Lower leg skin (tissue), 3 donors: Measurements from ENCODE around the gene HK1.

Experiments used
- POLR2A ChIP-seq, 2 donors: fragments of 450-650 bp; IDR thresholded peaks; one replicate each; pipeline ENCODE4 v1.6.1; 2016 to 2017; ENCODE audit warnings: antibody characterized with exemption in 2 of 2, mild to moderate bottlenecking in 1 of 2, moderate library complexity in 1 of 2
- TF ChIP-seq, protein P1 (sequence below), 3 donors: fragments of 450-650 bp; IDR thresholded peaks; one replicate each; pipeline ENCODE4 v1.5.1; 2016; ENCODE audit warnings: antibody characterized with exemption in 3 of 3, mild to moderate bottlenecking in 3 of 3, moderate library complexity in 2 of 3

GRCh38 chr10:69434169-69434568 is 155.9 kb downstream of the HK1 start:
- TF ChIP-seq, protein P1, sequence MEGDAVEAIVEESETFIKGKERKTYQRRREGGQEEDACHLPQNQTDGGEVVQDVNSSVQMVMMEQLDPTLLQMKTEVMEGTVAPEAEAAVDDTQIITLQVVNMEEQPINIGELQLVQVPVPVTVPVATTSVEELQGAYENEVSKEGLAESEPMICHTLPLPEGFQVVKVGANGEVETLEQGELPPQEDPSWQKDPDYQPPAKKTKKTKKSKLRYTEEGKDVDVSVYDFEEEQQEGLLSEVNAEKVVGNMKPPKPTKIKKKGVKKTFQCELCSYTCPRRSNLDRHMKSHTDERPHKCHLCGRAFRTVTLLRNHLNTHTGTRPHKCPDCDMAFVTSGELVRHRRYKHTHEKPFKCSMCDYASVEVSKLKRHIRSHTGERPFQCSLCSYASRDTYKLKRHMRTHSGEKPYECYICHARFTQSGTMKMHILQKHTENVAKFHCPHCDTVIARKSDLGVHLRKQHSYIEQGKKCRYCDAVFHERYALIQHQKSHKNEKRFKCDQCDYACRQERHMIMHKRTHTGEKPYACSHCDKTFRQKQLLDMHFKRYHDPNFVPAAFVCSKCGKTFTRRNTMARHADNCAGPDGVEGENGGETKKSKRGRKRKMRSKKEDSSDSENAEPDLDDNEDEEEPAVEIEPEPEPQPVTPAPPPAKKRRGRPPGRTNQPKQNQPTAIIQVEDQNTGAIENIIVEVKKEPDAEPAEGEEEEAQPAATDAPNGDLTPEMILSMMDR (IDR thresholded peaks at IDR 0.05) = no peak
- TF ChIP-seq POLR2A (IDR thresholded peaks at IDR 0.05) = no peak
